SK-N-MC (cell line): ENCODE results near the gene DUSP7.

Experiments used
- EZH2 ChIP-seq: fragments of 200-600 bp; sonication (generic); IDR thresholded peaks from one replicate; pipeline ENCODE4 v1.6.1; 2017; ENCODE audit warnings: antibody characterized with exemption
- FOXP2 ChIP-seq: optimal IDR thresholded peaks from 2 replicates; pipeline ENCODE3; 2011; ENCODE audit warnings: mild to moderate bottlenecking, moderate library complexity; ENCODE audit not compliant: insufficient read depth; ENCODE audit errors: extremely low read length, control extremely low read depth

DNA sequence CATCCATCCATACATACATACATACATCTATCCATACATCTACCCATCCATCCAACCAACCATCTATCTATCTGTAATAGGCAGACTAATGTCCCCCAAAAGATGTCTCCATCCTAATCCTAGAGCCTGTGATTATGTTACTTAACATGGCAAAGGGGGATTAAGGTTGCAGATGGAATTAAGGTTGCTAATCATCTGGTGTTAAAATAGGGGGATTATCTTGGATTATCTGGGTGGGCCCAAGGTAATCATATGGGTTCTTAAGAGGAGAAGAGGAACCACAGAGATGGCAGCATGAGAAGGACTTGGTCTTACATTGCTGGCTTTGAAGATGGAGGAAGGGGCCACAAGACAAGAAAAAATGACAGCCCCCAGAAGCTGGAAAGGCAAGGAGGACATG lies 45.9 kb downstream of the DUSP7 start:
- TF ChIP-seq EZH2: no peak
- no peak for TF ChIP-seq FOXP2
